H1 (cell line): ENCODE results near the gene RELT. TPM values are rescaled to one million over a fixed set of nuclear protein-coding genes. Genes with fewer than 3 reads are reported as not detected.

Source experiments
- CTCF ChIA-PET: fragments of 300-600 bp; sonication (Branson Sonifier 250); formaldehyde crosslinking; loops from one replicate; lab custom pipeline; 2021; ENCODE audit not compliant: partially characterized antibody; lab: Charles Lee
- POLR2A ChIA-PET: fragments of 300-600 bp; sonication (Branson Sonifier 250); formaldehyde crosslinking; loops from one replicate; lab custom pipeline; 2021; ENCODE audit warnings: inconsistent platforms; ENCODE audit not compliant: partially characterized antibody; lab: Charles Lee
- DNase-seq, 2 experiments: peaks; one replicate each; pipeline versions ENCODE4 v3.0.0 to v3.0.0-alpha.2; 2010 to 2022; ENCODE audit warnings: low spot score in 2 of 2, low read depth in 1 of 2, mixed read lengths in 1 of 2
- FAIRE-seq: peaks from 2 replicates; lab custom pipeline; 2011; peaks lifted over from hg19 to GRCh38; lab: Jason Lieb, UNC
- H2AFZ ChIP-seq: 2 replicates; pipeline ENCODE4 v1.8.1; 2012; ENCODE audit warnings: low read length, inconsistent platforms
- H2AK5ac ChIP-seq: 2 replicates; pipeline ENCODE4 v1.6.1; 2013; ENCODE audit warnings: low read depth, low read length
- H2BK120ac ChIP-seq: replicated peaks from 2 replicates; pipeline ENCODE3; 2013; ENCODE audit warnings: low read depth, low read length, inconsistent platforms
- H2BK12ac ChIP-seq: 2 replicates; pipeline ENCODE4 v1.6.1; 2013; ENCODE audit warnings: low read depth, low read length
- H2BK15ac ChIP-seq: 2 replicates; pipeline ENCODE4 v1.6.1; 2013; ENCODE audit warnings: low read length
- H2BK20ac ChIP-seq: 2 replicates; pipeline ENCODE4 v1.6.1; 2013; ENCODE audit warnings: low read length
- H2BK5ac ChIP-seq: 2 replicates; pipeline ENCODE4 v1.6.1; 2013; ENCODE audit warnings: low read depth, low read length
- H3K14ac ChIP-seq: 2 replicates; pipeline ENCODE4 v1.6.1; 2013; ENCODE audit warnings: inconsistent platforms; ENCODE audit not compliant: insufficient read length
- H3K18ac ChIP-seq: 2 replicates; pipeline ENCODE4 v1.6.1; 2013; ENCODE audit warnings: low read length; ENCODE audit errors: extremely low read depth
- H3K23ac ChIP-seq: 2 replicates; pipeline ENCODE4 v1.6.1; 2013; ENCODE audit warnings: inconsistent platforms; ENCODE audit not compliant: insufficient read length
- H3K23me2 ChIP-seq: 2 replicates; pipeline ENCODE4 v1.6.1; 2013; ENCODE audit warnings: low read depth, low read length
- H3K27ac ChIP-seq: 2 replicates; pipeline ENCODE4 v1.6.1; 2011; ENCODE audit warnings: low read depth, low read length, inconsistent platforms
- H3K27me3 ChIP-seq, 4 experiments: replicated peaks in 1 of 4; 1 replicate in 1 of 4; 2 replicates in 3 of 4; pipeline versions ENCODE4 v1.6.1 to v1.8.1; 2011 to 2013; ENCODE audit warnings: low read length in 3 of 4, mild to moderate bottlenecking in 3 of 4, inconsistent platforms in 2 of 4, mixed read lengths in 2 of 4, moderate library complexity in 1 of 4; ENCODE audit not compliant: control insufficient read depth in 3 of 4, insufficient read depth in 3 of 4; ENCODE audit errors: extremely low read depth in 1 of 4
- H3K36me3 ChIP-seq, 4 experiments: 2 replicates each; pipeline versions ENCODE4 v1.6.1 to v1.8.1; 2011 to 2013; ENCODE audit warnings: mild to moderate bottlenecking in 4 of 4, low read length in 3 of 4, moderate library complexity in 2 of 4, control low read depth in 1 of 4, inconsistent platforms in 1 of 4; ENCODE audit not compliant: insufficient read depth in 4 of 4, control insufficient read depth in 2 of 4
- H3K4ac ChIP-seq: replicated peaks from 2 replicates; pipeline ENCODE3; 2013; ENCODE audit warnings: low read length, low read depth, mixed read lengths, inconsistent platforms; ENCODE audit not compliant: insufficient read length
- H3K4me1 ChIP-seq, 4 experiments: replicated peaks in 1 of 4; 1 replicate in 1 of 4; 2 replicates in 3 of 4; pipeline versions ENCODE4 v1.6.1 to v1.8.1; 2011 to 2013; ENCODE audit warnings: low read length in 3 of 4, inconsistent platforms in 2 of 4, mixed read lengths in 1 of 4; ENCODE audit not compliant: insufficient read depth in 4 of 4, control insufficient read depth in 3 of 4
- H3K4me2 ChIP-seq, 2 experiments: 2 replicates each; pipeline versions ENCODE4 v1.6.1 to v1.8.1; 2011 to 2013; ENCODE audit warnings: low read depth in 2 of 2, low read length in 2 of 2, control low read depth in 1 of 2, inconsistent platforms in 1 of 2, mild to moderate bottlenecking in 1 of 2; ENCODE audit not compliant: insufficient read depth in 1 of 2
- H3K4me3 ChIP-seq, 4 experiments: fragments of 200-600, 300-600 bp in 1 of 4; sonication (generic), shearing (Covaris generic), sonication (Bioruptor Twin) in 1 of 4; 2 replicates each; pipeline versions ENCODE4 v1.5.1 to v1.8.1; 2011 to 2016; ENCODE audit warnings: low read length in 4 of 4, low read depth in 3 of 4, control low read depth in 2 of 4, inconsistent platforms in 2 of 4, mild to moderate bottlenecking in 2 of 4, mixed read lengths in 1 of 4, moderate library complexity in 1 of 4; ENCODE audit not compliant: insufficient read depth in 2 of 4; ENCODE audit errors: extremely low read depth in 1 of 4
- H3K56ac ChIP-seq: replicated peaks from 2 replicates; pipeline ENCODE3; 2013; ENCODE audit warnings: low read depth, mild to moderate bottlenecking, mixed read lengths, low read length, inconsistent platforms; ENCODE audit not compliant: insufficient read length
- H3K79me1 ChIP-seq: 2 replicates; pipeline ENCODE4 v1.6.1; 2013; ENCODE audit warnings: low read depth, low read length, control low read depth
- H3K79me2 ChIP-seq, 2 experiments: 2 replicates each; pipeline versions ENCODE4 v1.6.1 to v1.8.1; 2012 to 2013; ENCODE audit warnings: low read length in 2 of 2, mild to moderate bottlenecking in 2 of 2, inconsistent platforms in 1 of 2; ENCODE audit not compliant: insufficient read depth in 2 of 2, control insufficient read depth in 1 of 2
- H3K9ac ChIP-seq, 4 experiments: replicated peaks in 1 of 4; 1 replicate in 1 of 4; 2 replicates in 3 of 4; pipeline versions ENCODE4 v1.6.1 to v1.8.1; 2011 to 2013; ENCODE audit warnings: low read depth in 3 of 4, low read length in 3 of 4, control low read depth in 2 of 4, mild to moderate bottlenecking in 2 of 4, moderate library complexity in 2 of 4, inconsistent platforms in 1 of 4; ENCODE audit errors: extremely low read depth in 1 of 4
- H3K9me3 ChIP-seq, 2 experiments: 2 replicates each; pipeline versions ENCODE4 v1.6.1 to v1.8.1; 2012 to 2013; ENCODE audit warnings: mild to moderate bottlenecking in 2 of 2, moderate library complexity in 2 of 2, control low read depth in 1 of 2, inconsistent platforms in 1 of 2, low read depth in 1 of 2, low read length in 1 of 2, mixed read lengths in 1 of 2; ENCODE audit not compliant: insufficient read depth in 2 of 2
- H4K20me1 ChIP-seq, 2 experiments: replicated peaks in 1 of 2; 2 replicates each; pipeline versions ENCODE3 to v1.8.1; 2011 to 2013; ENCODE audit warnings: inconsistent platforms in 2 of 2, low read length in 2 of 2, mild to moderate bottlenecking in 1 of 2; ENCODE audit not compliant: insufficient read depth in 2 of 2, control insufficient read depth in 1 of 2
- H4K5ac ChIP-seq: 2 replicates; pipeline ENCODE4 v1.6.1; 2013; ENCODE audit warnings: low read length, low read depth, mixed read lengths, inconsistent platforms; ENCODE audit not compliant: insufficient read length
- H4K8ac ChIP-seq: 2 replicates; pipeline ENCODE4 v1.8.0; 2013; ENCODE audit warnings: mild to moderate bottlenecking, moderate library complexity, low read length, inconsistent platforms; ENCODE audit not compliant: insufficient read depth; ENCODE audit errors: extremely low read depth
- H4K91ac ChIP-seq: replicated peaks from 2 replicates; pipeline ENCODE3; 2013; ENCODE audit warnings: low read length, mixed read lengths, inconsistent platforms; ENCODE audit not compliant: insufficient read length
- JUND ChIP-seq: IDR thresholded peaks from 2 replicates; pipeline ENCODE4 v1.6.1; 2011; ENCODE audit warnings: mild to moderate bottlenecking, improper control_type of control experiment, low read length
- POU5F1 ChIP-seq: IDR thresholded peaks from 2 replicates; pipeline ENCODE4 v1.6.1; 2011; ENCODE audit warnings: low read depth, mild to moderate bottlenecking, low read length, moderate library complexity
- WGBS, 2 experiments: shearing (Covaris generic) in 1 of 2; methylation state at CpG; one replicate each; pipeline versions ENCODE4 v1.1.6 to v1.1.7; 2013 to 2015; ENCODE audit warnings: low lambda C conversion rate in 2 of 2, mixed read lengths in 2 of 2, inconsistent platforms in 1 of 2, low coverage in 1 of 2, missing lambda C conversion rate in 1 of 2; ENCODE audit not compliant: insufficient replicate concordance in 2 of 2, insufficient coverage in 1 of 2, insufficient read length in 1 of 2; ENCODE audit errors: extremely low coverage in 1 of 2, missing lambda C conversion rate in 1 of 2; 5-methylcytosine and 5-hydroxymethylcytosine counted together
- polyA plus RNA-seq, 7 experiments: library from polyadenylated mRNA; depleted of rRNA in 3 of 7; stranded (reverse) in 5 of 7; unstranded in 2 of 7; fragments of >200 nt in 5 of 7; fragments of 200-250 nt in 2 of 7; gene quantifications; 1 replicate in 5 of 7; 2 replicates in 1 of 7; 4 replicates in 1 of 7; pipeline versions ENCODE4 v1.2.1 to v1.2.3, GENCODE V29; 2011 to 2013; ENCODE audit warnings: missing spikeins in 2 of 7, mixed read lengths in 2 of 7
- total RNA-seq: library from RNA; stranded (reverse); fragmentation: NEBNext Ultra II Directional; extraction: Animal tissue kit (Norgen Biotek cat#: 25700); gene quantifications from 2 replicates; pipeline ENCODE4 v1.2.1, GENCODE V29; 2021

RELT gene
- total and polyA plus RNA-seq, 2 of the 8 experiments (the other 6 are each of a cell fraction or from before 2014, with no cell fraction given), result 3.4 to 5.7 TPM

DNA sequence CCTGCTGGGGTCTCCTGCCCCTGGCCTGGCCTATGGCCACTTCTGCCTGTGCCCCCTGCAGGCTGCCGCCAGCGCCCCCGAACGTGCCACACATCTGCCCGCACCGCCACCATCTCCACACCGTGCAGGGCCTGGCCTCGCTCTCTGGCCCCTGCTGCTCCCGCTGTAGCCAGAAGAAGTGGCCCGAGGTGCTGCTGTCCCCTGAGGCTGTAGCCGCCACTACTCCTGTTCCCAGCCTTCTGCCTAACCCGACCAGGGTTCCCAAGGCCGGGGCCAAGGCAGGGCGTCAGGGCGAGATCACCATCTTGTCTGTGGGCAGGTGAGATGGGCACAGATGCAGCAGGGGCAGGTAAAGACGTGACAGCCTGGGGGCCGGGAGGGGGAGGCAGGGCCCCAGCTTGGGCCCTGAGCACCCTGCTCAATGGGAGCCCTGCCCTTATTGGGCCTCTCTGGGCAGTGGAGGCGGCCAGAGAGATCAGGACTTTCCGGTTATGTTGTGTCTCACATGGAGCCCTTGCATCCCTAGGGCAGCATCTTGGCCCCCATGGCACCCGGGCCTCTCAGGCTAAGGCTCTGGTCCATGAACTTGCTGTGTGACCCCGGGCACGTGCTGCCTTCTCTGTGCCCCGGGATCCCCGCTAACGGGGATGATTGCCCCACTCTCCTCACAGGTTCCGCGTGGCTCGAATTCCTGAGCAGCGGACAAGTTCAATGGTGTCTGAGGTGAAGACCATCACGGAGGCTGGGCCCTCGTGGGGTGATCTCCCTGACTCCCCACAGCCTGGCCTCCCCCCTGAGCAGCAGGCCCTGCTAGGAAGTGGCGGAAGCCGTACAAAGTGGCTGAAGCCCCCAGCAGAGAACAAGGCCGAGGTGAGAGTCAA, 18.5 kb downstream of the RELT start:
- Histone ChIP-seq H3K79me1 (no peaks in the 10 kb centered on the region), H4K5ac (no peak overlapping the region), H3K4me3 (no peak overlapping the region), H2BK15ac (no peak overlapping the region), H2BK120ac (no peak overlapping the region), H4K8ac (peak overlapping the region; percentile 72; the same call in 1 of the 2 replicates), H2BK12ac (no peak overlapping the region), H3K27me3 (no peaks in the 10 kb centered on the region), H3K9me3 (no peaks in the 10 kb centered on the region), H3K79me2 (no peaks in the 10 kb centered on the region), H3K18ac (no peak overlapping the region), H3K36me3 (no peaks in the 10 kb centered on the region), H3K14ac (no peak overlapping the region), H3K56ac (no peak overlapping the region), H3K4me2 (no peak overlapping the region), H4K20me1 (peaks cover 4 to 5% of the 10 kb centered on the region in 2 experiments), H3K9ac (no peak overlapping the region), H2AFZ (no peak overlapping the region), H3K23me2 (no peaks in the 10 kb centered on the region), H2BK20ac (no peak overlapping the region), H4K91ac (no peak overlapping the region), H3K4me1 (peaks cover 0 to 3% (median 0%) of the 10 kb centered on the region in 4 experiments; a peak in 2 of 7 replicates), H3K23ac (no peak overlapping the region), H2BK5ac (no peak overlapping the region), H3K4ac (no peak overlapping the region), H2AK5ac (no peak overlapping the region), H3K27ac (no peak overlapping the region)
- CTCF ChIA-PET, result interaction anchor here (0.8 to 59.1 kb wide), 11 partner anchors 12 to 266 kb away, joined by 3 to 1456 read pairs (median 10); no protein-coding TSS in a partner anchor
- no peak for DNase-seq
- POLR2A ChIA-PET, result interaction anchor here (1.7 kb wide), 1 partner anchor 44 kb away, joined by 4 read pairs; no protein-coding TSS in a partner anchor
- WGBS, 2 experiments, result 91% methylated on average over 34 of the region's 34 CpGs; no CpG with 5 or more reads in 1 of the 2 experiments
- no peak for FAIRE-seq
- TF ChIP-seq JUND (no peak), POU5F1 (no peak)
